Measurements from ENCODE around the gene LRRC56. TPM values are rescaled to one million over a fixed set of nuclear protein-coding genes. Genes with fewer than 3 reads are reported as not detected.

LRRC56 gene
- total and polyA plus RNA-seq, 5 donors from 2014 or later, result 0.89 to 5.8 (median 2.7) TPM

DNA sequence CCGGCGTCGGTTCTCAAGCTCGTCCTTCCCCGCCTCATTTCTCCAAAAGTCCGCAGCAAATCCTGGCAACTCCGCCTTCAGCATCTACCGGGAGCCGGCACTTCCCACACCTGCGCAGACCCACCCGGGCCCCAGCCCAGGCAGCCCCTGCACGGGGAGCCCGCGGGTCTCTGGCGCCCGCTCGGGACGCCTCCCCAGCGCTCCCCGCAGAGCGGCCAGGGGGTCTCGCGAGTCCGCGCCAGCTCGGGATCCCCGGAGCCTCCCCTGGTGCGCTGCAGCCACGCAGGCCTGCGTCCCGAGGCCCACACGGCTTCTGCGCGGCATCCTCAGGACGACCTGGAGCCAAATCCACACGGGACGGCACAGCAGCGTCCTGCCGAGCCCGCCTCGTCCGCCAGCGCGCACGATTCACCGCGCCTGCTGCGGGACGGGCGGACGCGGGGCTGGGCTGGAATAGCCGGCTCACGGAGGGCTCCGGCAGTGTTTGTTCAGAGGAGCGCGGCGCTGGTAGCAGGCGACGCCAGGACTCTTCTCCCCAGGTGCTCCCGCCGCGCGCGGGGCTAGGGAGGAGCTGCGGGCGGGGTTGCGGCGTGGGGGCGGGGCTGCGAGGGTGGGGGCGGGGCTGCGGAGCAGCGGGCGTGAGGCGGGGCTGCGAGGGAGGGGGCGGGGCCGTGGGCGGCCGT lies 38.1 kb downstream of the LRRC56 start:
- no peak for DNase-seq
- H3K27me3 ChIP-seq (ENCODE audit: control insufficient read depth, insufficient read depth, low read length), result no peaks in the 10 kb centered on the region
- H3K36me3 ChIP-seq (ENCODE audit: control insufficient read depth, insufficient read depth, low read length), result no peaks in the 10 kb centered on the region
- no peak overlapping the region for H3K27ac ChIP-seq (ENCODE audit: insufficient read depth, low read length, poor library complexity, severe bottlenecking)
- Mint-ChIP-seq H3K27ac (peak overlapping the region; percentile 76 to 89 (median 88)), H3K27me3 (peaks cover 5% of the 10 kb centered on the region), H3K9me3 (peaks cover 0 to 1% (median 0%) of the 10 kb centered on the region in 7 donors), H3K36me3 (no peaks in the 10 kb centered on the region), H3K4me1 (peaks cover 4 to 52% (median 19%) of the 10 kb centered on the region in 4 donors), H3K4me3 (peak overlapping the region; percentile 91 to 96 (median 92))
- H3K4me3 ChIP-seq (ENCODE audit: low read depth, low read length), result peak overlapping the region; percentile 44
- no peaks in the 10 kb centered on the region for H3K9me3 ChIP-seq (ENCODE audit: control insufficient read depth in 2 of 2, low read length in 2 of 2)
- ATAC-seq (ENCODE audit: low read depth in 2 of 2), result no peak
- H3K4me1 ChIP-seq (ENCODE audit: control insufficient read depth, insufficient read depth, low read length, poor library complexity, severe bottlenecking), result peaks cover 47% of the 10 kb centered on the region

DNA sequence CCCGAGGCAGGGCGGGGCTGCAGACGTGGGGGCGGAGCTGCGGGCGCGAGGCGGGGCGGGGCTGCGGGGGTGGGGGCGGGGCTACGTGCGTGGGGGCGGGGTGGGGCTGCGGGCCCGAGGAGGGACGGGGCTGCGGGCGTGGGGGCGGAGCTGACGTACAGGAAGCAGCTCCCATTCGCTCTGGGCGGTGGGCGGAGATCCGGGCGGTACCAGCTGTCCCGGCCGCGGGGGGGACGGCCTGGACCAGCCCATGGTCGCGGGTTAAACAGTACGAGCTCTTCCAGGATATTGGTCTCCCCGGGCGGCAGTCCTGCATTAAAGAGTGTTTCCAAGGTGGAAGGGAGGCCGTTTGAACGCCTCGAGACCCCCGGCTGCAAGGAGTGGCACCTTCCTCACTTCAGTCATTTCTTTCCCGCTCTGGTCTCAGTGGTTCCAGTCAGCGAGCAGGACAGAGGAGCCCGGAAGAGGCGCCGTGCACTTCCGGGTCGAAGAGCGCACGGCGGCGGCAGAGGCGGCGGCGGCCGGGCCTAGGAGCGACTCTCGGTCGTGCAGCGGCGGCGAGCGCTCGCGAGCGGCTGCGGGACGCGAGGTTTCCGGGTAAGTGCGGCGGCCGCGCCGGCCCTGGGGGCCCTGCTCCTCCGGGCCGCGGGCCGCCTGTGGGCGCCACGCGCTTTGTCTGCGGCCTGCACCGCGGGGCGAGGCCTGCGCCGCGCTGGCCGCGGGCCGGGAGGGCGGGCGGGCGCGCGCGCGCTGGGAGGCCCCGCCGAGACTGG lies 38.9 kb downstream of the LRRC56 start, which contains the start of gene PHRF1:
Gene PHRF1 (plus strand): TSS at position 475 of the 773 bp plus-strand sequence. CDS start 5,043 bp downstream, outside the sequence.
- H3K4me3 ChIP-seq (ENCODE audit: low read depth, low read length), result peak within 1 kb of the TSS; percentile 83
- DNase-seq (peak; percentile 90 to 98 (median 95)), ATAC-seq (ENCODE audit: low read depth in 2 of 2) (peak; percentile 85 to 87)
- peak within 1 kb of the TSS; percentile 86 for H3K27ac ChIP-seq (ENCODE audit: insufficient read depth, low read length, poor library complexity, severe bottlenecking)
- Mint-ChIP-seq H3K36me3 (no peaks in the 10 kb centered on the region), H3K27me3 (peaks cover 5% of the 10 kb centered on the region), H3K4me3 (peak within 1 kb of the TSS; percentile 95 to 99 (median 97)), H3K9me3 (peaks cover 0 to 1% (median 0%) of the 10 kb centered on the region in 7 donors), H3K4me1 (peaks cover 4 to 54% (median 20%) of the 10 kb centered on the region in 4 donors), H3K27ac (peak within 1 kb of the TSS; percentile 95 to 98 (median 98))
- H3K36me3 ChIP-seq (ENCODE audit: control insufficient read depth, insufficient read depth, low read length), result peaks cover under 1% of the 10 kb centered on the region
- no peaks in the 10 kb centered on the region for H3K27me3 ChIP-seq (ENCODE audit: control insufficient read depth, insufficient read depth, low read length)
- H3K9me3 ChIP-seq (ENCODE audit: control insufficient read depth in 2 of 2, low read length in 2 of 2), result no peaks in the 10 kb centered on the region
- H3K4me1 ChIP-seq (ENCODE audit: control insufficient read depth, insufficient read depth, low read length, poor library complexity, severe bottlenecking), result peaks cover 48% of the 10 kb centered on the region

DNA sequence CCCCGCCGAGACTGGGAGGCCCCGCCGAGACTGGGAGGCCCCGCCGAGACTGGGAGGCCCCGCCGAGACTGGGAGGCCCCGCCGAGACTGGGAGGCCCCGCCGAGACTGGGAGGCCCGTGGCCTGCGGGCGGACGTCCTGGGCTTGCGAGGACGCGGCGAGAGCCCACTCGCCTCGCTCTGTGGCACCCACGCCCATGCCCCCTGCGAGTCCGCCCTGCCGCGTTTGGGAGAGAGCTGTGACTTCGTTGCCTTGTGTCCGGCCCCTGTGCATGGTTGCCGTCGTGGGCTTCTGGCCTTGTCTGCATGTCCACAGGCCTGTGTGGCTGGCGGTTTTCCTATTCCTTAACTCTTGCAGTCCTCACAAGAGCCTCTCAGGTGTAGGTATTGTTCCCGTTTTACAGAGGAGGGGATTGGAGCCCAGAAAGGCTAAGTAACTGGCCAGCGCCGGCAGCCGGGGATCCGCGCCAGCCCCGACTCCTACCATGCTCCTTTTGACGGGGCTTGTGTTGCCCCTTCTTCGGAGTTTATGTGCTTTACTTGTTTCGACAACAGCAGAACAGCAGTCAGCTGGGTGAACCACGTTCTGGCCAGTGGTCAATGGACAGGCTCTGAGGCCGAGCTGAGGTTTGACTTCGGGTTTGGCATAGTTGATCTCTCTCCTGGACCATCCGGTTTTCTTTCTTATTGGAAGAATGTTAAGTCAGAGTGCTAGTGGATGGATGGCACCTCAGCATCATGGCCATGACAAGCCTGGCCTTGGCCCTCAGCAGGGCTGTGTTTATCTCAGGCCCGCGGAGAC lies 39.7 kb downstream of the LRRC56 start:
- H3K27me3 ChIP-seq (ENCODE audit: control insufficient read depth, insufficient read depth, low read length), result no peaks in the 10 kb centered on the region
- no peaks in the 10 kb centered on the region for H3K9me3 ChIP-seq (ENCODE audit: control insufficient read depth in 2 of 2, low read length in 2 of 2)
- peak overlapping the region; percentile 86 to 91 (median 88) for H3K4me3 Mint-ChIP-seq
- no peaks in the 10 kb centered on the region for H3K36me3 Mint-ChIP-seq
- peak overlapping the region; percentile 14 for H3K27ac ChIP-seq (ENCODE audit: insufficient read depth, low read length, poor library complexity, severe bottlenecking)
- peaks cover 4 to 60% (median 21%) of the 10 kb centered on the region in 4 donors for H3K4me1 Mint-ChIP-seq
- no peak for DNase-seq
- no peak for ATAC-seq (ENCODE audit: low read depth in 2 of 2)
- peak overlapping the region; percentile 83 for H3K4me3 ChIP-seq (ENCODE audit: low read depth, low read length)
- peaks cover 0 to 2% (median 0%) of the 10 kb centered on the region in 7 donors for H3K9me3 Mint-ChIP-seq
- peaks cover 9% of the 10 kb centered on the region for H3K36me3 ChIP-seq (ENCODE audit: control insufficient read depth, insufficient read depth, low read length)
- H3K27me3 Mint-ChIP-seq, result peaks cover 5% of the 10 kb centered on the region
- peaks cover 48% of the 10 kb centered on the region for H3K4me1 ChIP-seq (ENCODE audit: control insufficient read depth, insufficient read depth, low read length, poor library complexity, severe bottlenecking)
- H3K27ac Mint-ChIP-seq, result peak overlapping the region; percentile 68 to 74 (median 71)

DNA sequence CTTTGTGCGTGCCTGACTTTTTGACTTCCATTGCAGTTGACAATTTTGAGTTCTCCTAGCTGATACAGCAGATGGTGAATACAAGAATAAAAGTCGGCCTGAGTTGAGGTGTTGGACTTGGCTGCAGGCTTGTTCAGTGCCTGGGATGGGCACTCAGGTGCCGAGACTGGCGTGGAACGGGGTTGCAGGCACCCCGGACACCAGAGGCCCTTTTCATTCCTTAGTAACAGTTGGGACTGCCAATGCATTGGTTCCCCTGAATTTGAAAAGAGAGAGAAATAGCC lies 40.2 kb downstream of the LRRC56 start:
- Mint-ChIP-seq H3K27me3 (peaks cover 5% of the 10 kb centered on the region), H3K27ac (peak overlapping the region; percentile 68 to 74 (median 71)), H3K36me3 (no peaks in the 10 kb centered on the region), H3K4me1 (peaks cover 4 to 60% (median 21%) of the 10 kb centered on the region in 4 donors), H3K4me3 (peak overlapping the region; percentile 86 to 91 (median 88)), H3K9me3 (peaks cover 0 to 2% (median 0%) of the 10 kb centered on the region in 7 donors)
- peaks cover 48% of the 10 kb centered on the region for H3K4me1 ChIP-seq (ENCODE audit: control insufficient read depth, insufficient read depth, low read length, poor library complexity, severe bottlenecking)
- no peak overlapping the region for H3K27ac ChIP-seq (ENCODE audit: insufficient read depth, low read length, poor library complexity, severe bottlenecking)
- no peaks in the 10 kb centered on the region for H3K27me3 ChIP-seq (ENCODE audit: control insufficient read depth, insufficient read depth, low read length)
- peak overlapping the region; percentile 83 for H3K4me3 ChIP-seq (ENCODE audit: low read depth, low read length)
- peaks cover 11% of the 10 kb centered on the region for H3K36me3 ChIP-seq (ENCODE audit: control insufficient read depth, insufficient read depth, low read length)
- no peaks in the 10 kb centered on the region for H3K9me3 ChIP-seq (ENCODE audit: control insufficient read depth in 2 of 2, low read length in 2 of 2)
- no peak for ATAC-seq (ENCODE audit: low read depth in 2 of 2)
- no peak for DNase-seq

DNA sequence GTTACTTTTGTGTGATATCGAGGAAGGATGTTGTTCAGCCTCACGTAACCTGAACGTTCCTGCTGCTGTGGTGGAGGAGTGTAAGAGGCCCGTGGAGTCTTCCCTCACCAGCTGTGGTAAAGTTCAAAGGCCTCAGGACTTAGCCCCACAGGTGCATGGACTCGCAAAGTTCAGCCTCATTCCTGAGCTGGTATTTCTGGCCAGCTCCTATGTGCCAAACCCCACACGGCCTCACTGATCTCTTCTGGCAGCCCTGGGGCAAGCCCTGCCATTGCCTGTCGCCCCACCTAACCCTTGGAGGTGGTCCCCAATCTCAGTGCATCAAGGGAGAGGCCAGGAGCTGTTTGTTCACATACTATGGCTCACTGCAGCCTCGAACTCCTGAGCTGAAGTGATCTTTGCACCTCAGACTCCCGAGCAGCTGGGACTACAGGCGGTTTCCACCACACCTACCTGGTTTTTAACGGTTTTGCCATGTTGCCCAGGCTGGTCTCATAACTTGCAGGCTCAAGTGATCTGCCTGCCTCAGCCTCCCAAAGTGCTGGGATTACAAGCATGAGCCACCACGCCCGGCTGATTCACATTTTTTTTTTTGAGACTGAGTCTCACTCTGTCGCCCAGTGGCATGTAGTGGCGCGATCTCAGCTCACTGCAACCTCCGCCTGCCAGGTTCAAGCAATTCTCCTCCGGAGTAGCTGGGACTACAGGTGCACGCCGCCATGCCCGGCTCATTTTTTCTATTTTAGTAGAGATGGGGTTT lies 41.1 kb downstream of the LRRC56 start:
- H3K4me1 ChIP-seq (ENCODE audit: control insufficient read depth, insufficient read depth, low read length, poor library complexity, severe bottlenecking), result peaks cover 48% of the 10 kb centered on the region
- DNase-seq (no peak), ATAC-seq (ENCODE audit: low read depth in 2 of 2) (no peak)
- peaks cover 0 to 2% (median 0%) of the 10 kb centered on the region in 7 donors for H3K9me3 Mint-ChIP-seq
- no peak overlapping the region for H3K27ac ChIP-seq (ENCODE audit: insufficient read depth, low read length, poor library complexity, severe bottlenecking)
- H3K9me3 ChIP-seq (ENCODE audit: control insufficient read depth in 2 of 2, low read length in 2 of 2), result no peaks in the 10 kb centered on the region
- peak overlapping the region; percentile 83 for H3K4me3 ChIP-seq (ENCODE audit: low read depth, low read length)
- peaks cover 4 to 57% (median 21%) of the 10 kb centered on the region in 4 donors for H3K4me1 Mint-ChIP-seq
- peak overlapping the region; percentile 79 to 91 (median 86) for H3K4me3 Mint-ChIP-seq
- H3K36me3 ChIP-seq (ENCODE audit: control insufficient read depth, insufficient read depth, low read length), result peaks cover 18% of the 10 kb centered on the region
- no peaks in the 10 kb centered on the region for H3K36me3 Mint-ChIP-seq
- H3K27ac Mint-ChIP-seq, result no peak overlapping the region
- peaks cover 5% of the 10 kb centered on the region for H3K27me3 Mint-ChIP-seq
- H3K27me3 ChIP-seq (ENCODE audit: control insufficient read depth, insufficient read depth, low read length), result no peaks in the 10 kb centered on the region

DNA sequence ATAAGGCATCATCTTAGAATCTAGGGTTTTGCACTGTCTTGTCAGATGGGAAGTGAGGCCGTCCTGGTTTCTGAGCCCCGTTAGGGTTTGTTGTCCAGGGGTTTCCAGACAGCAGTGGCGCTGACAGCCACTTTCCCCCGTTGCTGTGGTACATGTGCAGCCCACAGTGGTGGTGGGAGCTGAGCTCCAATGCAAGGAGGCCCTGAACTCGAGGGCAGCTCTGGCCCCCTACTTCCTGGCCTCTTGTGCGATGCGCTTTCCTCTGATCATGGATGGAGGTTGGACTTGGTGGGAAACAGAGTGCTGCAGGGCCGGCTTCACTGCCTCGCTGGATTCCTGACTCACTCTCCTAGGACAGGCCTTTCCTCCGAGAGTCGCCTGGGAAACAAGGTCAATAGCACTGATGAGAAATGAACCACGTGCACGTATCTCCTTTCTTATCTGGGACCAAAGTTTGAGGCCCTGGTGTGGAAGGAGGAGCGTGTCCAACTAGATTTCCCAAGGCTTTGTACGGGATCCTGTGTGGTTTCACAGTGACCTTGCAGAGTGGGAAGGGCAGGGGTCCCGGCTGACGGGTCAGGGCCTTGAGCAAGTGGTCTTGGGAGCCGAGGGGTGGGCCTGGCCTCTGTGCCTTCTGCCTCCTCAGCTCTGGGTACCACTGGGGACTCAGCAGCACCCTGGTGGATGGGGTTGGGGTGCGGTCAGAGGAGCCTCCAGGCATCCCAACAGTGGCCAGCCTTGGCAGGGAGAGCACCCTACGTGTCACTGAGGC lies 42.7 kb downstream of the LRRC56 start:
- Histone ChIP-seq H3K27me3 (ENCODE audit: control insufficient read depth, insufficient read depth, low read length) (no peaks in the 10 kb centered on the region), H3K27ac (ENCODE audit: insufficient read depth, low read length, poor library complexity, severe bottlenecking) (no peak overlapping the region), H3K4me1 (ENCODE audit: control insufficient read depth, insufficient read depth, low read length, poor library complexity, severe bottlenecking) (peaks cover 37% of the 10 kb centered on the region), H3K36me3 (ENCODE audit: control insufficient read depth, insufficient read depth, low read length) (peaks cover 30% of the 10 kb centered on the region), H3K4me3 (ENCODE audit: low read depth, low read length) (no peak overlapping the region), H3K9me3 (ENCODE audit: control insufficient read depth in 2 of 2, low read length in 2 of 2) (no peaks in the 10 kb centered on the region)
- ATAC-seq (ENCODE audit: low read depth in 2 of 2) (no peak), DNase-seq (no peak)
- Mint-ChIP-seq H3K27ac (no peak overlapping the region), H3K36me3 (no peaks in the 10 kb centered on the region), H3K4me1 (peaks cover 0 to 45% (median 11%) of the 10 kb centered on the region in 4 donors), H3K27me3 (peaks cover 2% of the 10 kb centered on the region), H3K9me3 (peaks cover 0 to 3% (median 0%) of the 10 kb centered on the region in 7 donors), H3K4me3 (peak overlapping the region in 3 of 4 donors; percentile 32 to 79 (median 53))

Measured in CD4-positive, CD25-positive, alpha-beta regulatory T cell (primary cell).